Lower leg skin (tissue), 4 donors: Measurements from ENCODE around the gene XIRP2. TPM values are rescaled to one million over a fixed set of nuclear protein-coding genes. Genes with fewer than 3 reads are reported as not detected.

Experiments used
- DNase-seq, 2 donors: peaks; one replicate each; pipeline ENCODE4 v3.0.0-alpha.2; 2019; ENCODE audit warnings: low spot score in 2 of 2
- H3K4me3 ChIP-seq: fragments of 200-600 bp; sonication (generic); 2 replicates; pipeline ENCODE4 v1.5.1; 2017; ENCODE audit warnings: mild to moderate bottlenecking, low read depth; ENCODE audit not compliant: poor library complexity, severe bottlenecking
- POLR2A ChIP-seq, 2 donors: fragments of 450-650 bp; IDR thresholded peaks; one replicate each; pipeline ENCODE4 v1.6.1; 2016 to 2017; ENCODE audit warnings: antibody characterized with exemption in 2 of 2, mild to moderate bottlenecking in 1 of 2, moderate library complexity in 1 of 2
- WGBS, 2 donors: methylation state at CpG; one replicate each; pipeline ENCODE4 v1.1.5; 2018; 5-methylcytosine and 5-hydroxymethylcytosine counted together
- intact Hi-C: fragments of 100-400 bp; cut with DNase I; formaldehyde crosslinking; loops from one replicate; pipeline ENCODE4 v1.15.0; 2023; ENCODE audit warnings: low total_unique reads
- total RNA-seq, 4 donors: library from RNA; depleted of rRNA; stranded (reverse); fragments of >200 nt; gene quantifications; one replicate each; pipeline ENCODE4 v1.1.0, GENCODE V29; 2016
- TF ChIP-seq, protein P1 (sequence below), 3 donors: fragments of 450-650 bp; IDR thresholded peaks; one replicate each; pipeline ENCODE4 v1.5.1; 2016; ENCODE audit warnings: antibody characterized with exemption in 3 of 3, mild to moderate bottlenecking in 3 of 3, moderate library complexity in 2 of 3

XIRP2 gene, protein sequence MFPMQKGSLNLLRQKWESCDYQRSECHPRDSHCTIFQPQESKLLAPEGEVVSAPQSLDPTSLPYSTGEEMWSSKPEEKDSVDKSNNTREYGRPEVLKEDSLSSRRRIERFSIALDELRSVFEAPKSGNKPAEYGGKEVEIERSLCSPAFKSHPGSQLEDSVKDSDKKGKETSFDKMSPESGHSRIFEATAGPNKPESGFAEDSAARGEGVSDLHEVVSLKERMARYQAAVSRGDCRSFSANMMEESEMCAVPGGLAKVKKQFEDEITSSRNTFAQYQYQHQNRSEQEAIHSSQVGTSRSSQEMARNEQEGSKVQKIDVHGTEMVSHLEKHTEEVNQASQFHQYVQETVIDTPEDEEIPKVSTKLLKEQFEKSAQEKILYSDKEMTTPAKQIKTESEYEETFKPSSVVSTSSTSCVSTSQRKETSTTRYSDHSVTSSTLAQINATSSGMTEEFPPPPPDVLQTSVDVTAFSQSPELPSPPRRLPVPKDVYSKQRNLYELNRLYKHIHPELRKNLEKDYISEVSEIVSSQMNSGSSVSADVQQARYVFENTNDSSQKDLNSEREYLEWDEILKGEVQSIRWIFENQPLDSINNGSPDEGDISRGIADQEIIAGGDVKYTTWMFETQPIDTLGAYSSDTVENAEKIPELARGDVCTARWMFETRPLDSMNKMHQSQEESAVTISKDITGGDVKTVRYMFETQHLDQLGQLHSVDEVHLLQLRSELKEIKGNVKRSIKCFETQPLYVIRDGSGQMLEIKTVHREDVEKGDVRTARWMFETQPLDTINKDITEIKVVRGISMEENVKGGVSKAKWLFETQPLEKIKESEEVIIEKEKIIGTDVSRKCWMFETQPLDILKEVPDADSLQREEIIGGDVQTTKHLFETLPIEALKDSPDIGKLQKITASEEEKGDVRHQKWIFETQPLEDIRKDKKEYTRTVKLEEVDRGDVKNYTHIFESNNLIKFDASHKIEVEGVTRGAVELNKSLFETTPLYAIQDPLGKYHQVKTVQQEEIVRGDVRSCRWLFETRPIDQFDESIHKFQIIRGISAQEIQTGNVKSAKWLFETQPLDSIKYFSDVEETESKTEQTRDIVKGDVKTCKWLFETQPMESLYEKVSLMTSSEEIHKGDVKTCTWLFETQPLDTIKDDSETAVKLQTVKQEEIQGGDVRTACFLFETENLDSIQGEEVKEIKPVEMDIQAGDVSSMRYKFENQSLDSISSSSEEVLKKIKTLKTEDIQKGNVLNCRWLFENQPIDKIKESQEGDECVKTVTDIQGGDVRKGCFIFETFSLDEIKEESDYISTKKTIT (N-terminal part only)
- under 1 TPM in 1 of 4 donors, not detected in 3; 0.06 TPM for total RNA-seq

DNA sequence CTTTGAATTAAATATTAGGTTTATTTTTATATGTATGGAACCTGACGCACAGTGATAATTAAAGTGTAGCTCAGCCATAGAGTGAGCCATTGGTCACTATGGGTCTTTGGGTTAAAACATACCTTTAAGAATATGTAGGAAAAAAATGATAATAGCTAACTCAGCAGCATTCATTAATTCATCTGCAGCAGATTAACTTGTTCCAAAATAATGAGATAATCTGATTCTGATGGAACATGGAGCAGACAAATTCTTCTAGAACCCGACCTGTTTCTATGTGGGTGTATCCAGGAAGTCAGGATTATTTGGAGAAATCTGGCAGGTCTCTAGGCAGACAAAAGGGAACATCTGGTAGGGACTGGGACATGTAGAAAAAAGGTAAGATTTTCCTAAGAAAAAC is at the start of gene XIRP2:
Gene XIRP2 (plus strand): TSS at position 301 of the 400 bp plus-strand sequence. CDS start 15,003 bp downstream, outside the sequence.
- intact Hi-C loops = no loop called here
- WGBS, 2 donors = 69 to 80% methylated on average over 2 of the region's 2 CpGs

DNA sequence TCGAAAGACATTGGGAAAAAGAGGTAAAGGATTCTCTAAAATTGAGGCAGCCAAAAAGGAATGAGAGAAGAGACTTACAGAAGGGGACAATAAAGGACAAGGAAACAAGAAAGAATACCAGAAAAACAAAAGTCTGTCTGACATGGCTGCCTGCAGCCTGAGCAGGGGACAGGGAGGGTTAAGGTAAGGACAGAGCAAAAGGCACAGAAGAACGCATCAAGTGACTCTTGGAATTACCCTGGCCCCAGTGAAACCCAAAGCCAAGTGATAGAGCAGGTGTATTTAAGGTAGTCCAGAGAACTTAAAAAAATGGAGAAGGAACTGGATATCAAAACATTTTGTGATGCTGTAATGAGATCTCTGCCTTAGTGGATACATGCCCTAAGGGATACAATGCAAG is 47.1 kb upstream of the XIRP2 start:
- no peak for DNase-seq
- H3K4me3 ChIP-seq = no peak overlapping the region
- intact Hi-C loops = no loop called here
- TF ChIP-seq, protein P1, sequence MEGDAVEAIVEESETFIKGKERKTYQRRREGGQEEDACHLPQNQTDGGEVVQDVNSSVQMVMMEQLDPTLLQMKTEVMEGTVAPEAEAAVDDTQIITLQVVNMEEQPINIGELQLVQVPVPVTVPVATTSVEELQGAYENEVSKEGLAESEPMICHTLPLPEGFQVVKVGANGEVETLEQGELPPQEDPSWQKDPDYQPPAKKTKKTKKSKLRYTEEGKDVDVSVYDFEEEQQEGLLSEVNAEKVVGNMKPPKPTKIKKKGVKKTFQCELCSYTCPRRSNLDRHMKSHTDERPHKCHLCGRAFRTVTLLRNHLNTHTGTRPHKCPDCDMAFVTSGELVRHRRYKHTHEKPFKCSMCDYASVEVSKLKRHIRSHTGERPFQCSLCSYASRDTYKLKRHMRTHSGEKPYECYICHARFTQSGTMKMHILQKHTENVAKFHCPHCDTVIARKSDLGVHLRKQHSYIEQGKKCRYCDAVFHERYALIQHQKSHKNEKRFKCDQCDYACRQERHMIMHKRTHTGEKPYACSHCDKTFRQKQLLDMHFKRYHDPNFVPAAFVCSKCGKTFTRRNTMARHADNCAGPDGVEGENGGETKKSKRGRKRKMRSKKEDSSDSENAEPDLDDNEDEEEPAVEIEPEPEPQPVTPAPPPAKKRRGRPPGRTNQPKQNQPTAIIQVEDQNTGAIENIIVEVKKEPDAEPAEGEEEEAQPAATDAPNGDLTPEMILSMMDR (IDR thresholded peaks at IDR 0.05) = no peak
- no peak for TF ChIP-seq POLR2A (IDR thresholded peaks at IDR 0.05)
- WGBS, 2 donors = 49 to 53% methylated on average over 2 of the region's 2 CpGs

More for the DNA sequence above, at the start of gene XIRP2:
- TF ChIP-seq POLR2A (IDR thresholded peaks at IDR 0.05) = no peak
- TF ChIP-seq, protein P1 (IDR thresholded peaks at IDR 0.05) = no peak
- no peak within 1 kb of the TSS for H3K4me3 ChIP-seq
- no peak for DNase-seq

DNA sequence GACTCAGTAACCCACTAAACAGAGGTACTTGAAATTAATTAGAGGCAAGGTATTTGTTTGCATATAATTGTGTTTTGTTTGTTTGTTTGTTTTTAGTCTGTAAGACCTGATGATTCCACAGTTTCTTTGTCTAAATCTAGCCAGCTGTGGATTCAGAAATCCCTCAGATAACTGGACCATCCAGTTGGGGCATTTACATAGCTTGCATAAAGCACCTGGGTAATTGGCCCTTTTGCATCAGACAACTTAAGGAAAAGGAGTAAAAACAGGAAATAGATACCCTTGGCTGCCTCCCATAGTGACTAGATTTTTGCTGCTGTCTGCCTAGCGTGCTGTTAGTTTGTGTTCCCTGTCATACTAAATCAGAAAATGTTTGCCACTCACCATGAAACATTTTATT is 46.6 kb upstream of the XIRP2 start:
- intact Hi-C loops = no loop called here
- no peak for TF ChIP-seq POLR2A (IDR thresholded peaks at IDR 0.05)
- TF ChIP-seq, protein P1 (IDR thresholded peaks at IDR 0.05) = no peak
- DNase-seq = no peak
- WGBS, 2 donors = 39 to 50% methylated on average over 1 of the region's 1 CpG
- H3K4me3 ChIP-seq = no peak overlapping the region

DNA sequence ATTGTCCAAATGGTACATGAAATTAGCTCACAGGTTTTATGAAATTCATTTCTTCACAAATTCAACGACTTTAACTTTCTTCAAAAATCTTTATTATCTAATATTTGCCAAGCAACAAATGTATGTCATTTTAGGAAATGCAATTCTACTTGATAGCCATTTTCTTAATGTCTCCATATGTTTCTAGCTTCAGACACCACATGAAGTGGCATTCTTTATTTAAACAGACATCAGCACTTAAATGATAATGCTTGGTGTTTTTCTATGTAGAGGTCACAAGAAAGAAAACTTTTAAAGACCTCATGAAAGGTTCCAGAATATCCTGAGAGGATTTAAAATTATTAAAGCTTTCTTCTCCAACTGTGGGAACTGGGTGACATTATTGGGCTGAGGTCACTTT is 44.2 kb upstream of the XIRP2 start:
- TF ChIP-seq, protein P1 (IDR thresholded peaks at IDR 0.05) = no peak
- TF ChIP-seq POLR2A (IDR thresholded peaks at IDR 0.05) = no peak
- H3K4me3 ChIP-seq = no peak overlapping the region
- intact Hi-C loops = no loop called here
- DNase-seq = no peak
- WGBS, 2 donors = 82 to 90% methylated on average over 1 of the region's 1 CpG

DNA sequence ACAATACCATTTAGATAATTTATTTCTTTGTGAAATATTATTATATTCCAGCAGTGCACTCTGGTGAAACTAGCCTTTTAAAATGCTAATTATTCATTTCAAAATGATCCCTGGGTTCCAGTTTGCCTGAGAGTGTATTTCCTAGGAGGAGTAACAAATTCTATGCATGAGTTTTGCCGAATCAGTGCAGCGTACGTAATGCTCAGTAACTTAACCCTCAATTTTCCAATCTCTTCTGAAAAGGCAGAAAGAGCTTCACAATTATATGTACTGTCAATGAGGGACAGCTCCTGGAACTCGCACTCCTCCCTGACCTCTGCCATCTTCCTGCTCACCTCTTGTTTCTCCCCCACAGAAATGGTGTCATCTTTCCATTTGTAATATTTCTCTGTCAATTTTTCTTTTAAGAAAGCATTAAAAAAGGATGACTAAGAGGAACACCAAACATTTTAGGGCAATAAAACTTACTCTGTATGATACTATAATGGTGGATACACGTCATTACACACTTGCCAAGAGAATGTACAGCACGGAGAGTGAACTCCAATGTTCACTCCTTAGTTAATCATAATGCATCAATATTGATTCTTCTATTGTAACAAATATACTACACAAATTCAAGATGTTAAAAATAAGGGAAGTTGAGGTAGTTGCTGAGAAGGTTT is 25.7 kb upstream of the XIRP2 start:
- 57 to 58% methylated on average over 6 of the region's 6 CpGs for WGBS, 2 donors
- intact Hi-C loops = no loop called here
- TF ChIP-seq POLR2A (IDR thresholded peaks at IDR 0.05) = no peak
- TF ChIP-seq, protein P1 (IDR thresholded peaks at IDR 0.05) = no peak
- no peak overlapping the region for H3K4me3 ChIP-seq
- DNase-seq = no peak
